Inflammatory macrophage treated with lipopolysaccharide for 4 hours (primary cell): Measurements from ENCODE around the gene SCAANT1.

Experiments used
- DNase-seq: peaks from one replicate; pipeline ENCODE4 v3.0.0-alpha.2; 2020

The SCAANT1 gene

GRCh38 chr3:63933459-63933858 is 21.3 kb upstream of the SCAANT1 start:
- DNase-seq = peak; percentile 67

GRCh38 chr3:63932509-63933212 is 20.5 kb upstream of the SCAANT1 start:
- no peak for DNase-seq

GRCh38 chr3:63931290-63931689 is 19.1 kb upstream of the SCAANT1 start:
- DNase-seq = no peak

- DNase-seq = peak; percentile 56
These were observed 15.5 kb upstream of the SCAANT1 start for GRCh38 chr3:63927422-63928280.

GRCh38 chr3:63926309-63926708 is 14.1 kb upstream of the SCAANT1 start:
- no peak for DNase-seq

- no peak for DNase-seq
These were observed 10.5 kb upstream of the SCAANT1 start for GRCh38 chr3:63922491-63923199.

- peak; percentile 89 for DNase-seq
These were observed 9.7 kb upstream of the SCAANT1 start for GRCh38 chr3:63921741-63922482.

GRCh38 chr3:63920001-63920400 is 7.8 kb upstream of the SCAANT1 start:
- DNase-seq = no peak

- no peak for DNase-seq
These were observed 6.1 kb upstream of the SCAANT1 start for GRCh38 chr3:63918321-63918720.

- peak; percentile 26 for DNase-seq
These were observed 2.1 kb upstream of the SCAANT1 start for GRCh38 chr3:63914312-63914711.

- DNase-seq = no peak
These were observed 795 bp upstream of the SCAANT1 start for GRCh38 chr3:63912768-63913588.

GRCh38 chr3:63911509-63911872 is 692 bp downstream of the SCAANT1 start:
- DNase-seq = peak; percentile 20

GRCh38 chr3:63910891-63911290 is 1.3 kb downstream of the SCAANT1 start:
- DNase-seq = no peak

GRCh38 chr3:63910001-63910400 is 2.2 kb downstream of the SCAANT1 start:
- DNase-seq = peak; percentile 54

- no peak for DNase-seq
These were observed 2.8 kb downstream of the SCAANT1 start for GRCh38 chr3:63909431-63909830.

- DNase-seq = no peak
These were observed 3.4 kb downstream of the SCAANT1 start for GRCh38 chr3:63908776-63909175.

- DNase-seq = no peak
These were observed 4.0 kb downstream of the SCAANT1 start for GRCh38 chr3:63908081-63908736.

- no peak for DNase-seq
These were observed 6.2 kb downstream of the SCAANT1 start for GRCh38 chr3:63905731-63906620.

GRCh38 chr3:63900459-63900858 is 11.7 kb downstream of the SCAANT1 start:
- DNase-seq = peak; percentile 83

- DNase-seq = peak; percentile 57
These were observed 12.2 kb downstream of the SCAANT1 start for GRCh38 chr3:63900010-63900409.
